ENCODE data around the gene SOX2. TPM values are rescaled to one million over a fixed set of nuclear protein-coding genes. Genes with fewer than 3 reads are reported as not detected.

The SOX2 gene
- total RNA-seq, 2 donors from 2014 or later: 0.51 to 0.67 TPM

- no peaks in the 10 kb centered on the region for H3K36me3 ChIP-seq
- H3K27ac ChIP-seq: no peak overlapping the region
- peaks cover 64 to 65% of the 10 kb centered on the region in 2 donors for H3K27me3 ChIP-seq
- no peaks in the 10 kb centered on the region for H3K9me3 ChIP-seq
- TF ChIP-seq CTCF (IDR thresholded peaks at IDR 0.05): no peak
- no peak for DNase-seq (ENCODE audit: low spot score)
- no peaks in the 10 kb centered on the region for H3K4me1 ChIP-seq
- H3K4me3 ChIP-seq: no peak overlapping the region
Measured at GRCh38 chr3:181722766-181723425, 11.2 kb downstream of the SOX2 start.

- no peaks in the 10 kb centered on the region for H3K4me1 ChIP-seq
- H3K36me3 ChIP-seq: no peaks in the 10 kb centered on the region
- H3K4me3 ChIP-seq: no peak overlapping the region
- no peak for DNase-seq (ENCODE audit: low spot score)
- H3K9me3 ChIP-seq: no peaks in the 10 kb centered on the region
- peaks cover 57 to 68% of the 10 kb centered on the region in 2 donors for H3K27me3 ChIP-seq
- H3K27ac ChIP-seq: no peak overlapping the region
- TF ChIP-seq CTCF (IDR thresholded peaks at IDR 0.05): no peak
Measured at GRCh38 chr3:181723625-181724191, 12.0 kb downstream of the SOX2 start.

- no peak overlapping the region for H3K27ac ChIP-seq
- TF ChIP-seq CTCF (IDR thresholded peaks at IDR 0.05): no peak
- H3K4me1 ChIP-seq: no peaks in the 10 kb centered on the region
- H3K27me3 ChIP-seq: peaks cover 50 to 67% of the 10 kb centered on the region in 2 donors
- no peak overlapping the region for H3K4me3 ChIP-seq
- no peak for DNase-seq (ENCODE audit: low spot score)
- H3K36me3 ChIP-seq: no peaks in the 10 kb centered on the region
- no peaks in the 10 kb centered on the region for H3K9me3 ChIP-seq
Measured at GRCh38 chr3:181724192-181724965, 12.7 kb downstream of the SOX2 start.

- Histone ChIP-seq H3K36me3 (no peaks in the 10 kb centered on the region), H3K27ac (no peak overlapping the region), H3K4me1 (no peaks in the 10 kb centered on the region), H3K27me3 (peaks cover 49 to 58% of the 10 kb centered on the region in 2 donors), H3K4me3 (no peak overlapping the region), H3K9me3 (no peaks in the 10 kb centered on the region)
- TF ChIP-seq CTCF (IDR thresholded peaks at IDR 0.05): no peak
- no peak for DNase-seq (ENCODE audit: low spot score)
Measured at GRCh38 chr3:181725131-181725731, 13.5 kb downstream of the SOX2 start.

GRCh38 chr3:181725830-181726229 is 14.1 kb downstream of the SOX2 start:
- Histone ChIP-seq H3K27me3 (peaks cover 46 to 55% of the 10 kb centered on the region in 2 donors), H3K4me1 (no peaks in the 10 kb centered on the region)
- TF ChIP-seq CTCF (IDR thresholded peaks at IDR 0.05): no peak

More at GRCh38 chr3:181725830-181726229, 14.1 kb downstream of the SOX2 start:
- Histone ChIP-seq H3K27ac (no peak overlapping the region), H3K36me3 (no peaks in the 10 kb centered on the region), H3K9me3 (no peaks in the 10 kb centered on the region), H3K4me3 (no peak overlapping the region)
- DNase-seq (ENCODE audit: low spot score): no peak

Data from right atrium auricular region (tissue), 2 donors.